K562 (cell line): ENCODE results near the gene LY6G6D. TPM values are rescaled to one million over a fixed set of nuclear protein-coding genes. Genes with fewer than 3 reads are reported as not detected.
A peak's percentile ranks its signal among the peaks of the same experiment; 100 is the strongest.

Experiments used
- ARID3B ChIP-seq: fragments of 250-450 bp; sonication (Bioruptor Pico); IDR thresholded peaks from 2 replicates; pipeline ENCODE4 v1.4.0; 2020; ENCODE audit warnings: borderline replicate concordance
- FOXM1 ChIP-seq, 2 experiments: fragments of 450-650 bp in 1 of 2; sonication (generic) in 1 of 2; formaldehyde crosslinking in 1 of 2; IDR thresholded peaks; 2 replicates each; pipeline versions ENCODE4 v1.6.1 to v1.9.0; 2017 to 2022; ENCODE audit warnings: low read depth in 2 of 2, mild to moderate bottlenecking in 2 of 2, missing genetic modification reagents in 1 of 2, moderate library complexity in 1 of 2
- LEF1 ChIP-seq: fragments of 450-650 bp; IDR thresholded peaks from 2 replicates; pipeline ENCODE4 v1.6.1; 2016; ENCODE audit warnings: mild to moderate bottlenecking
- MCM2 ChIP-seq: fragments of 450-650 bp; IDR thresholded peaks from 2 replicates; pipeline ENCODE4 v1.6.1; 2017; ENCODE audit warnings: low read depth, mild to moderate bottlenecking
- RBM34 ChIP-seq: fragments of 200-400 bp; formaldehyde crosslinking; IDR thresholded peaks from 2 replicates; pipeline ENCODE4 v1.6.1; 2018; ENCODE audit warnings: low read length, borderline replicate concordance; ENCODE audit not compliant: insufficient read depth
- SMAD3 ChIP-seq: fragments of 450-650 bp; formaldehyde crosslinking; conservative IDR thresholded peaks from 2 replicates; pipeline ENCODE4 v1.4.0; 2020; ENCODE audit warnings: mild to moderate bottlenecking
- THAP12 ChIP-seq: fragments of 250-450 bp; sonication (Bioruptor Pico); IDR thresholded peaks from 2 replicates; pipeline ENCODE4 v1.9.0; 2021; ENCODE audit warnings: mild to moderate bottlenecking, inconsistent platforms
- ZNF407 ChIP-seq: fragments of 450-650 bp; IDR thresholded peaks from 2 replicates; pipeline ENCODE4 v1.6.1; 2016; ENCODE audit warnings: low read depth
- ZZZ3 ChIP-seq: fragments of 450-650 bp; IDR thresholded peaks from 2 replicates; pipeline ENCODE4 v1.6.1; 2016; ENCODE audit warnings: antibody characterized with exemption, mild to moderate bottlenecking, moderate library complexity
- polyA plus RNA-seq, 8 experiments: library from polyadenylated mRNA; depleted of rRNA in 4 of 8; stranded (reverse) in 5 of 8; unstranded in 3 of 8; fragments of >200 nt; fragmentation: Nextera tagmentation in 2 of 8; fragmentation: Illumina TruSeq in 1 of 8; extraction: Ambion mirVana in 2 of 8; extraction: Trizol in 1 of 8; gene quantifications; 2 replicates each; pipeline versions ENCODE4 v1.2.1 to v1.2.3, GENCODE V29; 2011 to 2014; ENCODE audit warnings: inconsistent platforms in 1 of 8, missing spikeins in 1 of 8
- total RNA-seq, 7 experiments: library from RNA; depleted of rRNA in 6 of 7; stranded (reverse); fragments of >200 nt in 6 of 7; fragmentation: Illumina TruSeq in 2 of 7; extraction: Trizol in 2 of 7; gene quantifications; 2 replicates each; pipeline versions ENCODE4 v1.2.1 to v1.2.3, GENCODE V29; 2011 to 2021; ENCODE audit warnings: low replicate concordance in 1 of 7
- TF ChIP-seq, protein P1 (sequence below), 2 experiments: fragments of 450-650 bp; IDR thresholded peaks; 2 replicates each; pipeline ENCODE4 v1.6.1; 2018; ENCODE audit warnings: mild to moderate bottlenecking in 2 of 2, low read depth in 1 of 2; ENCODE audit not compliant: partially characterized antibody in 2 of 2

Gene LY6G6D
- total and polyA plus RNA-seq, 9 of the 15 experiments (the other 6 are each of a cell fraction or from before 2014, with no cell fraction given): 0.30 to 0.38 TPM; not detected in 7

- TF ChIP-seq ARID3B (CRISPR knock-in tag): no peak
- TF ChIP-seq SMAD3 (CRISPR knock-in tag): no peak
- TF ChIP-seq RBM34: no peak
- TF ChIP-seq FOXM1 (IDR thresholded peaks at IDR 0.05; ENCODE audit: low read depth): no peak
- TF ChIP-seq FOXM1 (CRISPR knock-in tag; IDR thresholded peaks at IDR 0.05; ENCODE audit: low read depth): no peak
- TF ChIP-seq LEF1: peak; percentile 28; the same call in 1 of the 2 replicates
- no peak for TF ChIP-seq ZZZ3
- TF ChIP-seq, protein P1, sequence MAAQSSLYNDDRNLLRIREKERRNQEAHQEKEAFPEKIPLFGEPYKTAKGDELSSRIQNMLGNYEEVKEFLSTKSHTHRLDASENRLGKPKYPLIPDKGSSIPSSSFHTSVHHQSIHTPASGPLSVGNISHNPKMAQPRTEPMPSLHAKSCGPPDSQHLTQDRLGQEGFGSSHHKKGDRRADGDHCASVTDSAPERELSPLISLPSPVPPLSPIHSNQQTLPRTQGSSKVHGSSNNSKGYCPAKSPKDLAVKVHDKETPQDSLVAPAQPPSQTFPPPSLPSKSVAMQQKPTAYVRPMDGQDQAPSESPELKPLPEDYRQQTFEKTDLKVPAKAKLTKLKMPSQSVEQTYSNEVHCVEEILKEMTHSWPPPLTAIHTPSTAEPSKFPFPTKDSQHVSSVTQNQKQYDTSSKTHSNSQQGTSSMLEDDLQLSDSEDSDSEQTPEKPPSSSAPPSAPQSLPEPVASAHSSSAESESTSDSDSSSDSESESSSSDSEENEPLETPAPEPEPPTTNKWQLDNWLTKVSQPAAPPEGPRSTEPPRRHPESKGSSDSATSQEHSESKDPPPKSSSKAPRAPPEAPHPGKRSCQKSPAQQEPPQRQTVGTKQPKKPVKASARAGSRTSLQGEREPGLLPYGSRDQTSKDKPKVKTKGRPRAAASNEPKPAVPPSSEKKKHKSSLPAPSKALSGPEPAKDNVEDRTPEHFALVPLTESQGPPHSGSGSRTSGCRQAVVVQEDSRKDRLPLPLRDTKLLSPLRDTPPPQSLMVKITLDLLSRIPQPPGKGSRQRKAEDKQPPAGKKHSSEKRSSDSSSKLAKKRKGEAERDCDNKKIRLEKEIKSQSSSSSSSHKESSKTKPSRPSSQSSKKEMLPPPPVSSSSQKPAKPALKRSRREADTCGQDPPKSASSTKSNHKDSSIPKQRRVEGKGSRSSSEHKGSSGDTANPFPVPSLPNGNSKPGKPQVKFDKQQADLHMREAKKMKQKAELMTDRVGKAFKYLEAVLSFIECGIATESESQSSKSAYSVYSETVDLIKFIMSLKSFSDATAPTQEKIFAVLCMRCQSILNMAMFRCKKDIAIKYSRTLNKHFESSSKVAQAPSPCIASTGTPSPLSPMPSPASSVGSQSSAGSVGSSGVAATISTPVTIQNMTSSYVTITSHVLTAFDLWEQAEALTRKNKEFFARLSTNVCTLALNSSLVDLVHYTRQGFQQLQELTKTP (IDR thresholded peaks at IDR 0.05; ENCODE audit: low read depth in 1 of 2, partially characterized antibody in 2 of 2): peak in 1 of 2 experiments; percentile 25
- TF ChIP-seq MCM2: no peak
- TF ChIP-seq ZNF407: no peak
- no peak for TF ChIP-seq THAP12 (CRISPR knock-in tag)
Measured at GRCh38 chr6:31713991-31714684, 1.0 kb upstream of the LY6G6D start (continued).
